ENCODE measurements around the gene ODF4.

ODF4 gene, protein sequence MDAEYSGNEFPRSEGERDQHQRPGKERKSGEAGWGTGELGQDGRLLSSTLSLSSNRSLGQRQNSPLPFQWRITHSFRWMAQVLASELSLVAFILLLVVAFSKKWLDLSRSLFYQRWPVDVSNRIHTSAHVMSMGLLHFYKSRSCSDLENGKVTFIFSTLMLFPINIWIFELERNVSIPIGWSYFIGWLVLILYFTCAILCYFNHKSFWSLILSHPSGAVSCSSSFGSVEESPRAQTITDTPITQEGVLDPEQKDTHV

DNA sequence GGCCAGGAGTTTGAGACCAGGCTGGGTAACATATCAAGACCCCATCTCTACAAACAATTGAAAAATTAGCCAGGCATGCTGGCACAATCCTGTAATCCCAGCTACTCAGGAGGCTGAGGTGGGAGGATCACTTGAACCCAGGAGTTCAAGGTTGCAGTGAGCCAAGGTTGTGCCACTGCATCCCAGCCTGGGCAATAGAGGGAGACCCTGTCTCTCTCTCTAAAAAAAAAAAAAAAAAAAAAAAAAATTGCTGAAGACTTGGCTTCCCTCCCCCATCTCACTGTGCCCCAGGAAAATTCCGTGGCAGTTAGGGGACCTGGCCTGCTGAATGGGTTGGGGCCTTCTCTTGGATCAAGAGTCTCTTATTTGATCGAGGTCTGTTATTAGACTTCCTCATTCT is at the start of gene ODF4:
ODF4 (plus strand) TSS at position 301 of the 400 bp plus-strand sequence. CDS start 212 bp downstream, outside the sequence.
- DNase-seq (ENCODE audit: low read depth in 2 of 3, low spot score in 1 of 3) = no peak

DNA sequence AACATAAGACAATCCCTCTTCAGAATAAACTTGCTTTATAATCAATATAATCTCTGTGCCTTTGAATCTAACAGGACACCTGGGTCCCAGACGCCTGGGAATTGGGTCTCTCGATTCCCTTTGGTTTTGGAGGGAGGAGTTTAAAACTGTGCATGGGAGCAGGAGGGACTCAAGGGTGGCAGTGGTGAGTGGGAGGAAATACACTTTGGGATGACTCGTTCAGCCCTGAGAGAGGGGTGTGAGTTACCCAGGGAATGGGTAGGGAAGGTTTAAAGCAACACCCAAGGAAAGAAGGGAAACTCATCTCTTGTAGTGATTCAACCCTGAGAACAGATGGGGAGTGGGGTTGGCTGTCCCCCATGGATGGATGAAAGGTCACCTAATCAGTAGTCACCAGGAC is 49.6 kb upstream of the ODF4 start:
- DNase-seq (ENCODE audit: low read depth in 2 of 3, low spot score in 1 of 3) = no peak

DNA sequence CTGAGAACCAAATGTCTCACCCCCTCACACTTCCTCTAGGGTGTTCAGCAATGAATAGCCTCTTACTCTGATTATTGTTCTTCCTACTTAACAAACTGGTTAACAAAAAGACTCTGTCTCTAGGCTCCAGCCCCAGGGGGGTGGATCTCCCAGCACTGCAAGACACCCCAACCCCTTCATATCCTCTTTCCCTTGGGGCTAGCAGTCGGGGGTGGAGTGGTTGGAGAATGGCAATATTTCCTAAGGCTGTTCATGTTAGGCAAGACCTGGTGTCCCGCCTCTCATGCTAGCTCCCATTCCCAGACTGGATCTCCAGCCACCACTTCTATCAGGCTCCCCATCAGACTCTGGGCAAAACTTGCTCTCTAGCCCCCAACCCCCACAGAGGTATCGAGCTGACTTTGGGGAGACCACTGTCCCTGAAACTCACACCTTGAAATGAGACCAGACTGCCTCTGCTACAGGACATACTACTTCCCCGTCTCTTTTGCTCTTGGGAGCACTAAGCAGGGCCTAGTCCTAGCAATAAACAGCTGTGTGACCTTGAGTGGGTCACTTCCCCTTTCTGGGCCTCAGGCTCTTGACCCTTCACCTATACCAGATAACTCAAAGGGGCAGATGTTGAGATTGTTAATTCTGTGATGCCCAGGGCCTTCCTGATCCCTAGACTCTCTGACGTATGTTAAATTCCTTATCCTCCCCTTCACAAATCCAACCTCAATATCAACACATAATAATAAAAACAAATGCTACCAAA is 46.8 kb upstream of the ODF4 start:
- DNase-seq (ENCODE audit: low read depth in 2 of 3, low spot score in 1 of 3) = no peak

DNA sequence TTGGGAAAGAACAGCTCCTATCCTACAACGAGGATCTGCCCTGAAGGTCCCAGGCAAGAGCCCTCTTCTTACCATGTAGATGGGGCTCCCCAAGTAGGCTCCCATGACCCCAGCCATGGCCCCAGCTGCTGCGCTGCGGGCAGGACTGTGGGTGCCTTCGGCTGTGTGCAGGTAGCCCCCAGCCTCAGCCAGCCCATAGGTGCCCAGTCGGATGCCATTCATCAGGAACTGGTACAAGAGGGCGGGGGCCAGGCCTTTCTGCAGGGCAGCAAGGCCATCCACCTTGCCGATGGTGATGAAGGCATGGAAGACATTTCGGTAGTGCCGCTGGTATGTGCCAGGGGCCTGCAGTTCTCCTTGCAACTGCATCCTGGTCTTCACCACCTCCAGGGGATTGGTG is 45.3 kb upstream of the ODF4 start:
- DNase-seq (ENCODE audit: low read depth in 2 of 3, low spot score in 1 of 3) = no peak

DNA sequence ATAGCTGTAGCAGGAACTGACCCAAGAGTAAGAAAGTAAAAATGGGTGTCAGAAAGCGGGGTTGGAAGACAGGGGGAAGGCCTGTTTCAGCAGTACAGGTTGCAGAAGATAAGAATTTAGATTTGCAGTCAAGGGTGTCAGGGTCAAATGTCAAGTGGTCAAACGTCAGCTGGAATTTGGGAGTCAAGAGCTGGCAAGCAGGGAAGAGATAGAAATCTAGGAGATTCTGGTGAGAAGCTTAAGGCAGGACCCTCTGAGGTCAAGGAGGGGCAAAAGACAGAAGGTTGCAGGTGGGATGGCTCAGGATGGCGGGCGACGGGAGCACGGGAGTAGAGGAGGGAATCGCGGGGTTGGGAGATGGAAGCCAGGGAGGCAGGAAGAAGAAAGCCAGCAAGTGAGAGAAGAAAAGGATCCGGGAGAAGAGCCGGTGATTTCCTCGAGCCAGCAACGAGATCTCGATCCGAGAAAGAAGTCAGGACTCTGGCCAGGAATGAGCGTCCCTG is 44.8 kb upstream of the ODF4 start:
- no peak for DNase-seq (ENCODE audit: low read depth in 2 of 3, low spot score in 1 of 3)

DNA sequence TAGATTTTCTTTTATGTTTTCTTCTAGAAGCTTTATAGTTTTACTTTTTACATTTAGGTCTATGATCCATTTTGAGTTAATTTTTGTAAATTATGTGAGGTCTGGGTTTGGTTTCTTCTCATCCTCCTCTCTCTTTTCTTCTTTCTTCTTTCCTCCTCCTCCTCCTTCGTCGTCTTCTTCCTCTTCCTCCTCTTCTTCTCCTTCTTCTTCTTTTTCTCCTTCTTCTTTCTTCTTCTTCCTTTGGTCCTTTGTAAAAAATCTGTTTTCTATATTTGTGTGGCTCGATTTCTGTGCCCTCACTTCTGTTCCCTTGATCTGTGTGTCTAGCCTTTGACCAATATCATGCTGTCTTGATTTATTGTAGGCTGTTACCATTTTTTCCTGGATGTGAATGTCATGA is 39.4 kb upstream of the ODF4 start:
- DNase-seq (ENCODE audit: low read depth in 2 of 3, low spot score in 1 of 3) = no peak

DNA sequence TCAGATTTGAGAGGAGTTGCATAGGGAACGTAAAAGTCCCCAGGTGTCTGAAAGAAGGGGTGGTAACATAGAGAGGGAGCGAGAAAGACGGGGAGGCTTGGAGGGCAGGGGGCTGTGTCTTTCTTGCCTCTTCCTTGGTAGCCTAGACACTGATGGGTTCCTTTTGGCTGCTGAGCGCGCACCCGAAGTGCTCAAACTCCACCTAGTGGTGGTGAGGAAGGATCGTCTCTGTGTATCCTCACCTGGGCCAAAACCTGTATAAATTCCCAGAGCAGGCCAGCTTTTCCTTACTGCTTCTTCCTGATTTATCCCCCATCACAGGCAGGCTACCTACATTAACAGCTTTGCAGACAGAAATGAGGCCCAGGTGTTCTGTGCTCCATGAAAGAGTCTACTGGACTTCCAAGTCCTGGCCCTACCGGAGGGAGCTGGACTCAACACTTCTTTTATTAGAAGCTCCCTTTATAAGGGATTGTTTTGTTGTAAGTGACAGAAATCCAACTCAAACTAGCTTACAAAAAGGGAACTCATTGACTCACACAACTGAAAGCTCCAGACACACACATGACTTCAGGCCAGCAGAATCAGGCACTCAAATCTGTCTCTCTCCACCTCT is 38.9 kb upstream of the ODF4 start:
- peak; percentile 35 to 37 (median 37) for DNase-seq (ENCODE audit: low read depth in 2 of 3, low spot score in 1 of 3)

DNA sequence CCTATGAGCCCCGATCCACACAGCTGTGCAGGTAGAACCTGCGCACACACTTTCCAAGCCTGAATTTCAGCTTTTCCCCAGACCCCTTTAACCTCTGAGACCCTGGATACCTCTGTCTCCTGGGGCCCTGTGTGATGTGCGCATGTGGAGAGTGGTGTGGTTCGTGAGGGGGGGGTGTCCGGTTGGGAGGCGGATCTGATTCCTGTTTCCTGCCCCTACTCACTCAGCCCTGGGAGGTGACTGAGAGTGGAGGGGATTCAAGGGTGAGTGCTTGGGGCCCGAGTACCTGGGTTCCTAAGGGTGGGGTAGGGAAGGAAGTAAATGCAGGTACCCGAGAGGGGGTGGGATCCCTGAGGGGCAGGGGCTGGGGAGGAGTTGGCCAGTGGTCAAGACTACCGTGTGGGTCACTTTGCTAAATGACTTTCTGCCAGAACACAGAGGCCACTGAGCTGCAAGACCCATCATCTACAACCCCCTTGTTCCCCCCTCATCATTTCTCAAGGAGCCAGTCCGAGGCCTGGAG is 29.0 kb upstream of the ODF4 start:
- DNase-seq (ENCODE audit: low read depth in 2 of 3, low spot score in 1 of 3) = no peak

DNA sequence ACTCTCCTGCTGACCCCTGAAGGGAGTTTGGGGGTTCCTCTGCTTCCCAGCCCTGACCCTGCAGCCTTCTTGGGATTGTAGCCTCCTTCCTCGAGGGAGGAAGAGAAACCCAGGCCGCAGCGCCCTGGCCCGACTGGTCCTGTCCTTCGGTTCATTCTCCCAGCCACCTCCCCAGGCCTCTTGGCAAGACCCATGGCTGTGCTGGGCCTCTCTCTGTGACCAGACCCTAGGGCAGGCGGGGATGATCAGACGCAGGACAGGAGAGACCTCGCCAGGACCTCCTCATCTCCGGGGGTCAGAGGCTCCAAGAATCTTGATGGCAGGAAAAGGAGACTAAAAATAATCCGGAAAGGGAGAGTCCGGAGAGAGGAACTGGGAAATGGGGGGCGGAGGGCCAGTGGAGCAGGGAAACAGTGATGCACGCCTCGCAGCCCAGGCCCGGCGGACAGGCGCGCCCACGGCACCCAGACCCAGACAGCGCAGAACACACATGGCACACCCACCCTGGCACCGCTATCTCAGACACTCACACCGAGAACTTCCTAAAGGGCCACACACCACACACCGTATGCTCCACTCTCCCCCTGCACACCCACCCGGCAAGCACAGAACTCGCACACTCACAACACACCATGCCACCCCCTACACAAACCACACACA is 28.4 kb upstream of the ODF4 start:
- DNase-seq (ENCODE audit: low read depth in 2 of 3, low spot score in 1 of 3) = no peak

DNA sequence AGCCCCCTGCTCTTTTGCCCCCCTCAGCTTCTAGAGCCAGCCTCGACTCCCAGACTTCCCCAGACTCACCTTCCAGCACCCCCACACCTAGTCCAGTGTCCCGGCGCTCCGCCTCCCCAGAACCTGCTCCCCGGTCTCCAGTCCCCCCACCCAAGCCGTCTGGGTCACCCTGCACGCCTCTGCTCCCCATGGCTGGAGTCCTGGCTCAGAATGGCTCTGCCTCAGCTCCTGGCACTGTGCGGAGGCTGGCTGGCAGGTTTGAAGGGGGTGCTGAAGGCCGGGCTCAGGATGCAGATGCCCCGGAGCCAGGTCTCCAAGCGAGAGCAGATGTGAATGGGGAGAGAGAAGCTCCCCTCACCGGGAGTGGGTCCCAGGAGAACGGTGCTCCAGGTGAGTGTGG is 27.4 kb upstream of the ODF4 start:
- DNase-seq (ENCODE audit: low read depth in 2 of 3, low spot score in 1 of 3) = no peak

DNA sequence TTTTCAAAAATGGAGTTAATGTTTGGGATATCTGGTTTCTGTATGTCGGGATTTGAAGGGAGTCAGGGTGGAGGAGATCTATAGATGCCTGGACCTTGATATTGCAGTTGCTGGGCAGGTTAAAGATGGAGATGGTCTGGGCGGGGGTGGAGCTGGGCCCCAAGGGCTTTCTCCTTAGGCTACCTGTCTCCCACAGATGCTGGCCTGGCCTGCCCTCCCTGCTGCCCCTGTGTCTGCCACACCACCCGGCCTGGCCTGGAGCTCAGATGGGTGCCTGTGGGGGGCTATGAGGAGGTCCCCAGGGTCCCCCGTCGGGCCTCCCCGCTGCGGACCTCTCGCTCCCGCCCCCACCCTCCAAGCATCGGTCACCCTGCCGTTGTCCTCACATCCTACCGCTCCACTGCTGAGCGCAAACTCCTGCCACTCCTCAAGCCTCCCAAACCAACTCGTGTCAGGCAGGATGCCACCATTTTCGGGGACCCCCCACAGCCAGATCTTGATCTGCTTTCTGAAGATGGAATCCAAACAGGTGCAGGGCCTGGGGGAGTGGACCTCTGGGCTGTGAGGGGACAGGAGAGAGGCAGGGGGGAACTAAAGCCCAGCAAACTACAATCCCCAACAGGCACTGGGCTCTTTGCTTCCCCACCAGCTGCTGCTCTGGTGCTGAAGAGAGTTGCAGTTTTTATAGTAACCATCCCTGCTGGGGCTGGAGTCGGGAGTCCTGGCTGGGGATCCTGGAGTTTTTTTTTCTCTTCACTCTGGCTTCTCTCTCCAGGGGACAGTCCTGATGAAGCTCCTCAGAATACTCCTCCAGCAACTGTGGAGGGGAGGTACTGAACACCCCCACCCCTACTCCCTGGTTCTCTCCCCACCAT is 26.7 kb upstream of the ODF4 start:
- no peak for DNase-seq (ENCODE audit: low read depth in 2 of 3, low spot score in 1 of 3)

DNA sequence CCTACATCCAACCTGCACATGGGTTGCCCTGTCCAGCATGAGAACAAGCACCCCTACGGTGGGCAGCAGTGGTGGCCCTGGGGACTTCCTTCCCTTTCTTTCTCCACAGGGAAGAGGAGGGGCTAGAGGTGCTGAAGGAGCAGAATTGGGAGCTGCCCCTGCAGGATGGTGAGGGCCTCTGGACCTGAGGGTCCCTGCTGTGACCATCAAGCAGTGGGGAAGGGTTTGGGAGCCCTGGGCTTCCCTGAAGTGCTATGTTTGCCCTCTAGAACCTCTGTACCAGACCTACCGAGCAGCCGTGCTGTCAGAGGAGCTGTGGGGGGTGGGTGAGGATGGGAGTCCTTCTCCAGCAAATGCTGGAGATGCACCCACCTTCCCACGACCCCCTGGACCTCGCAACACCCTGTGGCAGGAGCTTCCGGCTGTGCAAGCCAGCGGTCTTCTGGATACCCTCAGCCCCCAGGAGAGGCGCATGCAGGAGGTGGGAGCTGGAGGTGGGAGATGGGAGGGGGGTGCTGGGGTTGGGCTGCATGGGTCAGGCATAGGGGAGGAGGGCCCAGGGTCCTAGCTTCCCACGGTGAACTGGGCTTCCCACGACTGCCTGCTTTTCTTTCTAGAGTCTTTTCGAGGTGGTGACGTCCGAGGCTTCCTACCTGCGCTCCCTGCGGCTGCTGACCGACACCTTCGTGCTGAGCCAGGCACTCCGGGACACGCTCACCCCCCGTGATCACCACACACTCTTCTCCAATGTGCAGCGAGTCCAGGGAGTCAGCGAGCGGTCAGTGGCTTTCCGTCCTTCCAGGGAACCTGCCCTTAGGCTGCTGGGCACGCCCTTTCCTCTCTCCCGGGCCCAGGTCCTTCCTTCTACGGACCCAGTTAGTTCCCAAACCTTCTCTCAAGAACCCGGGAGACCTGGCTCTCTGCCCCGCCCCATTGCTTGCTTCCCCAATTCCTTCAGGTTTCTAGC is 24.6 kb upstream of the ODF4 start:
- no peak for DNase-seq (ENCODE audit: low read depth in 2 of 3, low spot score in 1 of 3)

DNA sequence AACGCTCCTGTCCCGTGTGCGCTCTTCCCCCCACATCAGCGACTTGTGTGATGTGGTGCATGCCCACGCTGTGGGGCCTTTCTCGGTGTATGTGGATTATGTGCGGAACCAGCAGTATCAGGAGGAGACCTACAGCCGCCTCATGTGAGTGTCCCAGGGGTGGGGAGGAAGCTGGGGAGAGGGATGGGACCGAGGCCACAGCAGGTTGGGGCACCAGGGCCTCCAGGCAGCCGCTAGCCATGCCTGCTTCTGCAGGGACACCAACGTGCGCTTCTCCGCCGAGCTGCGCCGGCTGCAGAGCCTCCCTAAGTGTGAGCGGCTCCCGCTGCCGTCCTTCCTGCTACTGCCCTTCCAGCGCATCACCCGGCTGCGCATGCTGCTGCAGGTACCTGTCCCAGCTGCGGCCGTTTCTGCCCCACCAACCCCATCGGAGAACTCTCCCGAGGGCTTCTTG is 23.8 kb upstream of the ODF4 start:
- no peak for DNase-seq (ENCODE audit: low read depth in 2 of 3, low spot score in 1 of 3)

DNA sequence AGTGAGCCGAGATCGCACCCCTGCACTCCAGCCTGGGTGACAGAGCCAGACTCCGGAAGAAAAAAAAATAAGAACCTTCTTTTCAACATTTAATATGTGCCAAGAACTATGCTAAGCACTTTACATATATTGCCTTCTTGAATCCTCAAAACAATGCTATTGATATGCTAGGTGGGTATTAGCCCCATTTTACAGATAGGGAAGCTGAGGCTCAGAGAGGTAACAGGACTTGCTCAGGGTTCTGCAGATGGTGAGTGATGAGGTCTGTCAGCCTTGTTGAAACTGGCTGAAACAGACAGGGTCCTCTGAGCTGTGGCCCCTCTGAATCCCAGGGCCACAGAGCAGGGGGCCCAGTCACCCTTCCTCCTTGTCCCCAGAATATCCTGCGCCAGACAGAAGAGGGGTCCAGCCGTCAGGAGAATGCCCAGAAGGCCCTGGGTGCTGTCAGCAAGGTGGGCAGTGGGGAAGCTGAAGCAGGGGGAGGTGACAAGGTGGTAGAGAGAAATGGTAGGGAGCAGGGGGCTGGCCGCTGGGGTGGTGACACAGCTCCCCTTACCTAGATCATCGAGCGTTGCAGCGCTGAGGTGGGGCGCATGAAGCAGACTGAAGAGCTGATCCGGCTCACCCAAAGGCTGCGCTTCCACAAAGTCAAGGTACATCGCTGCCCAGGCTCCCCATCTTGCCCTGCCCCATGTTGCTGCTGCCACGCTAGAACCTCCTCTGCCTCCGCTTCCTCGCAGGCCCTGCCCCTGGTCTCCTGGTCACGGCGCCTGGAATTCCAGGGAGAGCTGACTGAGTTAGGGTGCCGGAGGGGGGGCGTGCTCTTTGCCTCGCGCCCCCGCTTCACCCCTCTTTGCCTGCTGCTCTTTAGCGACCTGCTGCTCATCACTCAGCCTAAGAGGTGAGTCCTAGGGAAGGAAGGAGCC is 21.4 kb upstream of the ODF4 start:
- DNase-seq (ENCODE audit: low read depth in 2 of 3, low spot score in 1 of 3) = no peak

DNA sequence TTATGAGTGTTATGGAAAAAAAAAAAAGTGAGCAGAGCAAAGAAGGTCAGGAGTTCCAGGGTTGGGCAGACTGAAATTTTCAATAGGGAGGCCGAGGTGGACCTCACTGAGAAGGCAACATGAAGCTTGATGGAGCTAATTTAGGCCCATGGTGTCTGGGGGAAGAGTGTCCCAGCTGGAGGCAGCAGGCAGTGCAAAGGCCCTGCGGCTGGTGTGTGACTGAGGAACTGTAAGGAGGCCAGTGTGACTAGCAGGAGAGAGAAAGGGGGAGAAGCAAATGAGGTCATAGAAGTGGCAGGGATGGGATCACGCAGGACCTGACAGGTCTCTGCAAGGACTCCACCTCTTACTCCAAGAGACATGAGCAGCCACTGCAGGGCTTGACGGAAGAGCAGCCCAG is 19.4 kb upstream of the ODF4 start:
- no peak for DNase-seq (ENCODE audit: low read depth in 2 of 3, low spot score in 1 of 3)

DNA sequence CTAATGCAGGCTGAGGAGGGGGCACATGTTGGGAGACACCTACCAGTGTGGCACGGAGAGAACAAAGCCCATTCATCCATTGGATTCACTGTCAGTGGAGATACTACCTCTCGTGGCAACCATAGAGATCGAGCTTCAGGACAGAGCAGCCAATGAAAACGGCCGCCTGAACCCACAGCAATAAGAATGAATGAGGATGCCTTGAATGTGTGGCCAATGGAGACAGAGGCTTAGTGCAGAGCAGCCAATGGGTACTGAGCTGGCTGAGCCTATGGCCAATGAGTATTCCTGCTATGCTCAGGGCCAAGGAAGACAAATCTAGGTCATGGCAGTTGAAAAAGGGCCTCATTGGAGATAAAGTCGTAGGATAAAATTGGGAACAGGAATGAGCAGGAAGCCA is 18.6 kb upstream of the ODF4 start:
- no peak for DNase-seq (ENCODE audit: low read depth in 2 of 3, low spot score in 1 of 3)

DNA sequence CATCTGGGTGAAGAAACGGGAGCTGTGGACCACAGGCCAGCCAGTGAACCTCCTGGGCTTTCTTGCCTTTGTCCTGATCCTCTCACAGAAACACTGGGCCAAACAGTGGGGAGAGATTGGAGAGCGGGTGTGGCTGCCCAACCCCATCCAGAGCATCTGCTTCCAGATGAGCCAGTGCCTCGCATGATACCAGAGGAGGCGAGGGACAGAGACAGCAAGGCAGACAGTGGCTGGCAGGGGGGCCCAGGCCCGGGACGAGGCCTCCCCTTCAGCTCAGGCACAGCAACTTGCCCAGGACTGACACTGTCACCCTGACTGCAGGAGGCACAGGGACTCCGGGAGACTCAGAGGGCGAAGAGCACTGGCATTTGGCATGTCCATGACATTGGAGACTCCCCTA is 17.6 kb upstream of the ODF4 start:
- no peak for DNase-seq (ENCODE audit: low read depth in 2 of 3, low spot score in 1 of 3)

DNA sequence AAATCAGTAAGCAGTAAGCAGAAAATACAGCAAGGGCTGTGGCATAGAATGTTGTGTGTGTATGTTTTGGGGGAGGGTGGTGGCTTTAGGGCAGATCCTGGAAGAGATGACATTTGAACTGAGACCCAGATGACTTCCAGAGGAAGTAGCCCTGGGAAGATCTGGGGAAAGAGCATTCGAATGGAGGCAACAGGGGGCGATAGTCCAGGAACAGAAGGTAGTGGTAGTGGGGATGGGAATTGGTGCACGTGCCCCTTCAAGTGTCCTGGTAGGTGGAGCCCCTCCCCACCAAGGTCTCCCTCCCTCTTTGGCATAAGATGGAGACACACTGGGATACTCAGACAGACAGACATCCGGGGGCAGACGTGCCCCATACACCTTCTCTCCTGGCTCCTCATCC is 15.5 kb upstream of the ODF4 start:
- DNase-seq (ENCODE audit: low read depth in 2 of 3, low spot score in 1 of 3) = no peak

Data from stimulated activated CD4-positive, alpha-beta T cell treated with anti-CD3 and anti-CD28 coated beads, Interleukin-12 subunit alpha, Interleukin-12 subunit beta, amount 100 ng/mL, for 48 hours (primary cell).